Right forelimb (tissue), 1 donor: ENCODE data around the gene HTRA3.

Experiments
- DNase-seq: peaks from one replicate; pipeline ENCODE4 v3.0.0-alpha.2; 2018

HTRA3 gene

GRCh38 chr4:8270418-8270771, 841 bp downstream of the HTRA3 start:
- DNase-seq: no peak

GRCh38 chr4:8270912-8271815, 1.6 kb downstream of the HTRA3 start:
- DNase-seq: no peak

- no peak for DNase-seq
These were observed 2.3 kb downstream of the HTRA3 start for GRCh38 chr4:8271821-8272220.

- DNase-seq: no peak
These were observed 3.2 kb downstream of the HTRA3 start for GRCh38 chr4:8272472-8273428.

- DNase-seq: no peak
These were observed 3.9 kb downstream of the HTRA3 start for GRCh38 chr4:8273450-8273849.

GRCh38 chr4:8274066-8274652, 4.6 kb downstream of the HTRA3 start:
- DNase-seq: no peak

- DNase-seq: peak; percentile 92
These were observed 5.4 kb downstream of the HTRA3 start for GRCh38 chr4:8274765-8275547.

GRCh38 chr4:8275548-8275910, 6.0 kb downstream of the HTRA3 start:
- no peak for DNase-seq

GRCh38 chr4:8276358-8277240, 7.0 kb downstream of the HTRA3 start:
- DNase-seq: peak; percentile 79

- DNase-seq: no peak
These were observed 7.9 kb downstream of the HTRA3 start for GRCh38 chr4:8277356-8278008.

GRCh38 chr4:8278009-8278395, 8.4 kb downstream of the HTRA3 start:
- no peak for DNase-seq

GRCh38 chr4:8278421-8279287, 9.1 kb downstream of the HTRA3 start:
- DNase-seq: peak; percentile 83

GRCh38 chr4:8279321-8280157, 10.0 kb downstream of the HTRA3 start:
- DNase-seq: no peak

- no peak for DNase-seq
These were observed 10.8 kb downstream of the HTRA3 start for GRCh38 chr4:8280158-8280875.

GRCh38 chr4:8280876-8281440, 11.4 kb downstream of the HTRA3 start:
- no peak for DNase-seq

GRCh38 chr4:8281519-8282133, 12.1 kb downstream of the HTRA3 start:
- peak; percentile 87 for DNase-seq

GRCh38 chr4:8282134-8282641, 12.6 kb downstream of the HTRA3 start:
- no peak for DNase-seq
